Thyroid gland (tissue), 4 donors: ENCODE results near the gene SLC22A14.

Experiments used
- CTCF ChIP-seq, 6 experiments: fragments of 200-600 bp in 3 of 6; fragments of 450-650 bp in 3 of 6; sonication (generic) in 3 of 6; IDR thresholded peaks; one replicate each; pipeline ENCODE4 v1.5.1; 2016 to 2019; ENCODE audit warnings: antibody characterized with exemption in 6 of 6, mild to moderate bottlenecking in 2 of 6, inconsistent platforms in 1 of 6, moderate library complexity in 1 of 6
- POLR2A ChIP-seq, 2 donors: fragments of 450-650 bp; IDR thresholded peaks; one replicate each; pipeline ENCODE4 v1.6.1; 2017; ENCODE audit warnings: antibody characterized with exemption in 2 of 2, mild to moderate bottlenecking in 2 of 2, moderate library complexity in 1 of 2

DNA sequence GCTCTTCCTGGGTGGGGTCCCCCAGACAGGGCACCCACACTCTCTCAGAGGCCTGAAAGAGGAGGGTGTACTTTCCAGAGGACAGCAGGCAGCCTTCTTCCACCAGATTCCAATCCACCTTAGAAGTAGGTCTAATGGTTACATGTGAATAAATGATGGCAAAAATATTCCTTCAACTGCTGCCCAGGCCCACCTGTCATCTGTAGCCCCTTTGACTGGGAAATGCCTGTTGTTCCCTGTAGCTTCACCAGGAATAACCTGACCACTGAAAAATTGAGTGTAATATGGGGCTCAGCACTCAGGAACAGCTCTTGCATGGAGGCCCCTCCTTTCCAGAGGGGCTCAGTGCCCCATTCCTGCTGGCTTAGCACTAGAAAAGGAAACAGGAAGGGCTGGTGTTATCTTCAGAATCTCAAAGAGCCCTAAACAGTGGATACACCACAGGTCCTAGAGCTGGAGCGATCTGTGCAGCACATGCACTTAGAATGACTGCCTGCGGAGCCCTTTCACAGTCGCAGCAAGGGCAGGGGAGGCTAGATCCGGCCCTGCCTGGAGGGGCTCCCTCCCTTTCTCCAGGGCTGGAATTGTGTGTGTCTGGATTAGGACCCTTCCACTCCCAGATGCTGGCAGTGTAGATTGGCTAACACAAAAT, 32.1 kb downstream of the SLC22A14 start:
- no peak for TF ChIP-seq CTCF (IDR thresholded peaks at IDR 0.05)
- TF ChIP-seq POLR2A (IDR thresholded peaks at IDR 0.05), result no peak
